Keratinocyte (primary cell): ENCODE data around the gene PDK2.

Experiments
- CTCF ChIP-seq, 3 experiments: IDR thresholded peaks in 1 of 3; conservative IDR thresholded peaks in 1 of 3; optimal IDR thresholded peaks in 1 of 3; 2 replicates in 2 of 3; 3 replicates in 1 of 3; pipeline versions ENCODE3 to v1.5.1; 2011; ENCODE audit warnings: low read length in 3 of 3, mild to moderate bottlenecking in 3 of 3, moderate library complexity in 2 of 3, control low read depth in 1 of 3, inconsistent platforms in 1 of 3; ENCODE audit not compliant: insufficient read depth in 2 of 3; ENCODE audit errors: extremely low read depth in 1 of 3
- EZH2 ChIP-seq: IDR thresholded peaks from one replicate; pipeline ENCODE4 v1.6.1; 2012; ENCODE audit warnings: inconsistent platforms, mild to moderate bottlenecking, low read length, moderate library complexity

DNA sequence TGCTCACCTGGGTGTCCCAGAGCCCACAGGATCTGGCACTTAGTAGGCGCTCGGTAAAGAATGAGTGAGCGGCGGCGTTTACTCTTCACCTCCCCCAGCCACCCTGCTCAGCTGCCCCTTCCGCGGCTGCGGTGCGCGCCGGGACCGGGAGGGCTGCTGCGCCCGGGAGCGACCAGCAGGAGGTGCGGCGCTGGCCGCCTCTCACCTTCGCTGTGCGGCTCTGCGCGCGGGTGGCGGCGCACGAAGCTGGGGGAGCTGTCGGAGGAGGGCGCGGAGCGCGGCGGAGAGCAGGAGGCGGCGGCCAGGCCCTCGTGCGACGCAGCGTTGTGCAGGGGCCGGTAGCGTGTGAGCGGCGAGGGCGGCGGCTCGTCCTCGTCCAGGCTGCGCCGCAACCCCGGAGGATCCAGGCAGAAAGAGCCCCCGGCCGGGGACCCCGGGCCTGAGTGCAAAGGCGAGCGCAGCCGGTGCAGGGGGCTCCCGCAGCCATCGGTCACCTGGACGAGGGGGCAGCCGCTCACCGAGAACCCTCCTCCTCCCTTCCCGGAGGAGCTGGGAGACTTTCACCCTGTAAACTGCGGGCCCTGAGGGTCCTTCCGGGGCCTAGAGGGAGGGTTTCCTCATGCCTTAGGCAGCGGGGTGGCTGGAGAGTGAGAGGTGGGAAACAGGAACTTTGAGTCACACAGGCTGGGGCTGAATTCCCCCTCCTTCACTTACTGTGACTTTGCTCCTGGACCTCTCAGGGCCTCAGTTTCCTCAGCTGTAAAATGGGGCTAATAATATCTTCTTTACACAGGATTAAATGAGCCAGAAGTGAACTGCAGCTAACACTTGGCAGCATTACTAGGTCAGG, 22.3 kb downstream of the PDK2 start:
- peak; percentile 51 to 81 (median 77) for TF ChIP-seq CTCF (optimal IDR thresholded peaks at IDR 0.05 in 1 of 3, IDR thresholded peaks at IDR 0.05 in 1 of 3, conservative IDR thresholded peaks at IDR 0.05 in 1 of 3; ENCODE audit: extremely low read depth in 1 of 3, insufficient read depth in 2 of 3, low read length in 3 of 3)
- TF ChIP-seq EZH2 = peak; percentile 47
